H9 (cell line): Measurements from ENCODE around the gene PPP1R26. TPM values are rescaled to one million over a fixed set of nuclear protein-coding genes. Genes with fewer than 3 reads are reported as not detected.
A peak's percentile ranks its signal among the peaks of the same experiment; 100 is the strongest.

Experiments used
- DNase-seq: peaks from one replicate; pipeline ENCODE4 v3.0.0-alpha.2; 2017
- H2AFZ ChIP-seq: one replicate; pipeline ENCODE4 v1.6.1; 2013; ENCODE audit warnings: mild to moderate bottlenecking, low read length, control low read depth, moderate library complexity
- H2AK5ac ChIP-seq: 2 replicates; pipeline ENCODE4 v1.6.1; 2013; ENCODE audit warnings: low read length, control low read depth, mixed read lengths; ENCODE audit not compliant: insufficient read length
- H2BK120ac ChIP-seq: one replicate; pipeline ENCODE4 v1.6.1; 2013; ENCODE audit warnings: low read depth, mild to moderate bottlenecking, low read length, control low read depth, inconsistent platforms; ENCODE audit not compliant: poor library complexity, severe bottlenecking
- H2BK12ac ChIP-seq: 2 replicates; pipeline ENCODE4 v1.6.1; 2013; ENCODE audit warnings: low read length, control low read depth, mixed read lengths, low read depth; ENCODE audit not compliant: insufficient read length
- H2BK15ac ChIP-seq: 2 replicates; pipeline ENCODE4 v1.6.1; 2013; ENCODE audit warnings: low read depth, low read length, control low read depth
- H2BK20ac ChIP-seq: one replicate; pipeline ENCODE4 v1.6.1; 2013; ENCODE audit warnings: low read depth, mild to moderate bottlenecking, low read length, control low read depth, inconsistent platforms; ENCODE audit not compliant: poor library complexity, severe bottlenecking
- H2BK5ac ChIP-seq: 2 replicates; pipeline ENCODE4 v1.6.1; 2013; ENCODE audit warnings: low read length, control low read depth, mixed read lengths; ENCODE audit not compliant: insufficient read length
- H3K14ac ChIP-seq: 2 replicates; pipeline ENCODE4 v1.6.1; 2013; ENCODE audit warnings: low read length, control low read depth; ENCODE audit not compliant: insufficient read depth
- H3K18ac ChIP-seq: 2 replicates; pipeline ENCODE4 v1.6.1; 2013; ENCODE audit warnings: low read depth, mild to moderate bottlenecking, mixed read lengths, low read length, control low read depth; ENCODE audit not compliant: insufficient read length
- H3K23ac ChIP-seq: 2 replicates; pipeline ENCODE4 v1.6.1; 2013; ENCODE audit warnings: low read length, control low read depth, mixed read lengths, low read depth; ENCODE audit not compliant: insufficient read length
- H3K23me2 ChIP-seq: 2 replicates; pipeline ENCODE4 v1.6.1; 2013; ENCODE audit warnings: low read depth, mild to moderate bottlenecking, mixed read lengths, low read length, control low read depth; ENCODE audit not compliant: insufficient read length, poor library complexity, severe bottlenecking
- H3K27ac ChIP-seq: 2 replicates; pipeline ENCODE4 v1.5.1; 2013; ENCODE audit warnings: low read length, control low read depth, mixed read lengths, low read depth; ENCODE audit not compliant: insufficient read length
- H3K27me3 ChIP-seq: 2 replicates; pipeline ENCODE4 v1.6.1; 2013; ENCODE audit warnings: low read length, control low read depth, inconsistent platforms; ENCODE audit not compliant: insufficient read depth
- H3K4ac ChIP-seq: 2 replicates; pipeline ENCODE4 v1.6.1; 2013; ENCODE audit warnings: low read depth, mild to moderate bottlenecking, control low read depth, inconsistent platforms, low read length, moderate library complexity
- H3K4me1 ChIP-seq: 2 replicates; pipeline ENCODE4 v1.6.1; 2013; ENCODE audit warnings: low read length, control low read depth, inconsistent platforms; ENCODE audit not compliant: insufficient read depth
- H3K4me2 ChIP-seq: 2 replicates; pipeline ENCODE4 v1.6.1; 2013; ENCODE audit warnings: low read length, control low read depth, mixed read lengths; ENCODE audit not compliant: insufficient read length, insufficient read depth
- H3K56ac ChIP-seq: 2 replicates; pipeline ENCODE4 v1.6.1; 2013; ENCODE audit warnings: low read depth, mild to moderate bottlenecking, mixed read lengths, low read length, control low read depth; ENCODE audit not compliant: insufficient read length
- H3K79me1 ChIP-seq: 2 replicates; pipeline ENCODE4 v1.6.1; 2013; ENCODE audit warnings: low read depth, mild to moderate bottlenecking, moderate library complexity, low read length, control low read depth, inconsistent platforms; ENCODE audit not compliant: insufficient read depth, poor library complexity, severe bottlenecking
- H3K79me2 ChIP-seq: 2 replicates; pipeline ENCODE4 v1.6.1; 2013; ENCODE audit warnings: low read length, control low read depth, inconsistent platforms; ENCODE audit not compliant: insufficient read depth
- H3K9ac ChIP-seq: 2 replicates; pipeline ENCODE4 v1.6.1; 2013; ENCODE audit warnings: low read length, control low read depth, mixed read lengths; ENCODE audit not compliant: insufficient read length; ENCODE audit errors: extremely low read depth
- H3K9me3 ChIP-seq: one replicate; pipeline ENCODE4 v1.6.1; 2013; ENCODE audit warnings: low read depth, low read length, inconsistent platforms; ENCODE audit not compliant: control insufficient read depth
- H3T11ph ChIP-seq: one replicate; pipeline ENCODE4 v1.6.1; 2013; ENCODE audit warnings: mild to moderate bottlenecking, low read length, control low read depth, inconsistent platforms
- H4K20me1 ChIP-seq: one replicate; pipeline ENCODE4 v1.6.1; 2013; ENCODE audit not compliant: control insufficient read depth, insufficient read length, insufficient read depth
- H4K5ac ChIP-seq: 2 replicates; pipeline ENCODE4 v1.6.1; 2013; ENCODE audit warnings: low read depth, mild to moderate bottlenecking, mixed read lengths, low read length, control low read depth; ENCODE audit not compliant: insufficient read length
- H4K8ac ChIP-seq: replicated peaks from 2 replicates; pipeline ENCODE4 v1.6.1; 2013; ENCODE audit warnings: low read length, control low read depth, mixed read lengths, low read depth; ENCODE audit not compliant: insufficient read length
- H4K91ac ChIP-seq: 2 replicates; pipeline ENCODE4 v1.6.1; 2013; ENCODE audit warnings: low read depth, mild to moderate bottlenecking, moderate library complexity, mixed read lengths, low read length, control low read depth; ENCODE audit not compliant: insufficient read length
- H3K27ac Mint-ChIP-seq, 3 experiments: 2 replicates in 2 of 3; 3 replicates in 1 of 3; pipeline ENCODE4 v1.8.0; 2020 to 2021; ENCODE audit warnings: mixed read lengths in 3 of 3, mild to moderate bottlenecking in 1 of 3, moderate library complexity in 1 of 3
- H3K27me3 Mint-ChIP-seq: 2 replicates; pipeline ENCODE4 v1.8.0; 2021; ENCODE audit warnings: low read depth, mild to moderate bottlenecking, moderate library complexity, mixed read lengths
- H3K36me3 Mint-ChIP-seq, 3 experiments: 2 replicates in 2 of 3; 3 replicates in 1 of 3; pipeline ENCODE4 v1.8.0; 2020 to 2021; ENCODE audit warnings: low read depth in 3 of 3, mixed read lengths in 3 of 3; ENCODE audit not compliant: insufficient read depth in 1 of 3
- H3K4me1 Mint-ChIP-seq, 2 experiments: 2 replicates each; pipeline ENCODE4 v1.8.0; 2020; ENCODE audit warnings: mixed read lengths in 2 of 2
- H3K4me3 Mint-ChIP-seq, 2 experiments: 2 replicates in 1 of 2; 3 replicates in 1 of 2; pipeline ENCODE4 v1.8.0; 2020 to 2021; ENCODE audit warnings: mild to moderate bottlenecking in 2 of 2, mixed read lengths in 2 of 2, moderate library complexity in 1 of 2
- H3K9me3 Mint-ChIP-seq, 2 experiments: 2 replicates in 1 of 2; 3 replicates in 1 of 2; pipeline ENCODE4 v1.8.0; 2020; ENCODE audit warnings: mild to moderate bottlenecking in 2 of 2, mixed read lengths in 2 of 2, moderate library complexity in 1 of 2
- CTCF ChIP-seq: fragments of 200-600 bp; sonication (generic); conservative IDR thresholded peaks from 3 replicates; pipeline ENCODE4 v1.8.0; 2021; ENCODE audit warnings: antibody characterized with exemption, mild to moderate bottlenecking
- WGBS: extraction: QIAGEN DNeasy Blood & Tissue Kit; methylation state at CpG from one replicate; pipeline ENCODE4 v1.1.7; 2013; ENCODE audit warnings: missing lambda C conversion rate, low lambda C conversion rate, mixed read lengths; ENCODE audit not compliant: insufficient read length; ENCODE audit errors: extremely low coverage; 5-methylcytosine and 5-hydroxymethylcytosine counted together
- total RNA-seq: library from RNA; stranded (reverse); gene quantifications from 2 replicates; pipeline ENCODE4 v1.2.1, GENCODE V29; 2021

Gene PPP1R26
- total RNA-seq, 1 experiment from 2014 or later = 38.0 TPM

DNA sequence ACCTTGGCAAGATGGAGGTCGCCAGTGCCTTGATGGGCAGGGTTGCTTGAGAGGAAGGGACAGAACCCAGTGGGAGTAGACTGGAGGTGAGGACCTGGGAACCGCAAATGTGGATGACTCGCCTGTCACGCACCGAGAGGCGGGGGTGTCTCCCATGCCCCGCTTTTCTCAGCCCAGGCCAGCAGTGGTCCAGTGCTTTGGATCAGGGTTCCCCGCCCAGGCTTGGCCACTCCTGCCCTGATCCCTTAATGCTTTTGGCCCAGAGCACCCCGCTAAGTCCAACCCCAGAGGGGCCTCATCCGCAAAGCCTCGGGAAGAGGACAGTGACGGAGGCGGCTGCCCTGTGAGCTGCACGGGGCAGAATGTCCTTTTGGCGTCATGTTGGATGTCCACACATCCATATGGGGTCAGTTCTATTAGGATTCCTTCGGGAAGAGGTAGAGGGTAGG lies 23.3 kb downstream of the PPP1R26 start:
- no peaks in the 10 kb centered on the region for H3K79me1 ChIP-seq
- H4K8ac ChIP-seq = no peak overlapping the region
- no peak for DNase-seq
- H3K4ac ChIP-seq = no peak overlapping the region
- Mint-ChIP-seq H3K36me3 (peaks cover 18 to 39% (median 38%) of the 10 kb centered on the region in 3 experiments; a peak in 6 of 7 replicates), H3K27me3 (peaks cover 10% of the 10 kb centered on the region), H3K4me1 (peaks cover 7 to 14% of the 10 kb centered on the region in 2 experiments), H3K27ac (no peak overlapping the region; a peak in 1 of 7 replicates), H3K4me3 (peak overlapping the region in 1 of 2 experiments; percentile 92; a peak in 3 of 5 replicates), H3K9me3 (no peaks in the 10 kb centered on the region; a peak in 1 of 5 replicates)
- no peak overlapping the region for H2AK5ac ChIP-seq
- no peak overlapping the region for H2BK12ac ChIP-seq
- H4K5ac ChIP-seq = no peak overlapping the region
- no peaks in the 10 kb centered on the region for H3K27me3 ChIP-seq
- no peak overlapping the region for H3K18ac ChIP-seq
- no peak overlapping the region for H3T11ph ChIP-seq
- H3K23me2 ChIP-seq = peaks cover 16% of the 10 kb centered on the region
- H2BK120ac ChIP-seq = no peak overlapping the region
- H3K27ac ChIP-seq = no peak overlapping the region
- H3K9me3 ChIP-seq = no peaks in the 10 kb centered on the region
- no peak overlapping the region for H2BK5ac ChIP-seq
- no peak for TF ChIP-seq CTCF
- no peak overlapping the region for H3K14ac ChIP-seq
- WGBS = no CpG with 5 or more reads among the region's 16 CpGs
- no peaks in the 10 kb centered on the region for H4K20me1 ChIP-seq
- no peak overlapping the region for H2AFZ ChIP-seq
- H2BK20ac ChIP-seq = no peak overlapping the region
- no peak overlapping the region for H2BK15ac ChIP-seq
- H3K4me1 ChIP-seq = no peaks in the 10 kb centered on the region; the same call in 1 of the 2 replicates
- H3K9ac ChIP-seq = no peak overlapping the region
- H3K4me2 ChIP-seq = no peak overlapping the region
- no peak overlapping the region for H3K56ac ChIP-seq
- H3K79me2 ChIP-seq = no peaks in the 10 kb centered on the region
- H4K91ac ChIP-seq = no peak overlapping the region
- no peak overlapping the region for H3K23ac ChIP-seq
